ENCODE measurements around the gene C11orf42.

DNA sequence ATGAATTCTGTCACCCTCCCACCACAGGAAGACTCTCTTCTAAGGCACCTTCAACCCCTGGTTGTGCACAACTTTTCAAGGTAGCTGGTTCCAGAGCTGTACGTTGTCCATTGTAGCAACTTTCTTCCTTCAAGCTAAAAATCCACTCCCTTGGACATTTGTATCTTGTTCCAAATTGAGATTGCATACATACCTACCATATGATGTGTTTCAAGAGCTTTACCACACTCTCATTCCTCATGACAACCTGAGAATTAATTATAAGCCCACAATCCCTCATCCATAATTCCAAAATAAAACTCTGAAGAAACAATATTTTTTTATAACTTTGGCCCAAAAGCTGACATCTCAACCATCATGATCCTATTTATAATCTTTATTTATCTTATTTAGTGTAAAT lies 3.3 kb upstream of the C11orf42 start:
- no peak for TF ChIP-seq CTCF (IDR thresholded peaks at IDR 0.05)
- TF ChIP-seq POLR2A (IDR thresholded peaks at IDR 0.05), result no peak

Measured in testis (tissue), 2 donors.